Astrocyte (in vitro differentiated cells and primary cell): ENCODE measurements around the gene ARHGAP24. TPM values are rescaled to one million over a fixed set of nuclear protein-coding genes. Genes with fewer than 3 reads are reported as not detected.
A peak's percentile ranks its signal among the peaks of the same experiment; 100 is the strongest.

Experiments
- DNase-seq: peaks from one replicate; pipeline ENCODE4 v3.0.0-alpha.2; 2010; ENCODE audit warnings: low read depth
- FAIRE-seq: peaks from 2 replicates; lab custom pipeline; 2011; peaks lifted over from hg19 to GRCh38; lab: Jason Lieb, UNC
- H2AFZ ChIP-seq: 2 replicates; pipeline ENCODE4 v1.6.0; 2012; ENCODE audit warnings: low read depth, low read length, inconsistent platforms
- H3K27ac ChIP-seq: 2 replicates; pipeline ENCODE4 v1.5.1; 2011; ENCODE audit warnings: low read depth, low read length, inconsistent platforms
- H3K27me3 ChIP-seq: 2 replicates; pipeline ENCODE4 v1.6.0; 2011; ENCODE audit warnings: low read length, inconsistent platforms; ENCODE audit not compliant: insufficient read depth
- H3K36me3 ChIP-seq: 2 replicates; pipeline ENCODE4 v1.5.1; 2011; ENCODE audit warnings: low read length, inconsistent platforms; ENCODE audit not compliant: insufficient read depth
- H3K4me1 ChIP-seq: 2 replicates; pipeline ENCODE4 v1.5.1; 2011; ENCODE audit warnings: low read length, inconsistent platforms; ENCODE audit not compliant: insufficient read depth
- H3K4me2 ChIP-seq: 2 replicates; pipeline ENCODE4 v1.6.0; 2012; ENCODE audit warnings: low read length, inconsistent platforms
- H3K4me3 ChIP-seq: 2 replicates; pipeline ENCODE4 v1.5.1; 2011; ENCODE audit warnings: low read depth, mild to moderate bottlenecking, low read length, inconsistent platforms; ENCODE audit not compliant: insufficient read depth
- H3K79me2 ChIP-seq: 2 replicates; pipeline ENCODE4 v1.6.0; 2012; ENCODE audit warnings: mild to moderate bottlenecking, low read length, inconsistent platforms; ENCODE audit not compliant: insufficient read depth
- H3K9ac ChIP-seq: 2 replicates; pipeline ENCODE4 v1.6.0; 2012; ENCODE audit warnings: mild to moderate bottlenecking, low read length, inconsistent platforms
- H3K9me3 ChIP-seq: 2 replicates; pipeline ENCODE4 v1.5.1; 2012; ENCODE audit warnings: low read depth, mild to moderate bottlenecking, low read length, inconsistent platforms; ENCODE audit not compliant: insufficient read depth
- H4K20me1 ChIP-seq: 2 replicates; pipeline ENCODE4 v1.6.0; 2012; ENCODE audit warnings: low read length, inconsistent platforms; ENCODE audit not compliant: insufficient read depth
- H3K27ac Mint-ChIP-seq: one replicate; pipeline ENCODE4 v1.8.0; 2021; ENCODE audit warnings: mild to moderate bottlenecking, mixed read lengths; ENCODE audit not compliant: unreplicated experiment
- H3K27me3 Mint-ChIP-seq: one replicate; pipeline ENCODE4 v1.8.0; 2021; ENCODE audit warnings: low read depth, mixed read lengths; ENCODE audit not compliant: unreplicated experiment
- H3K36me3 Mint-ChIP-seq: one replicate; pipeline ENCODE4 v1.8.0; 2021; ENCODE audit warnings: low read depth, mixed read lengths; ENCODE audit not compliant: unreplicated experiment
- H3K4me1 Mint-ChIP-seq: one replicate; pipeline ENCODE4 v1.8.0; 2021; ENCODE audit warnings: low read depth, mixed read lengths; ENCODE audit not compliant: unreplicated experiment
- H3K4me3 Mint-ChIP-seq: one replicate; pipeline ENCODE4 v1.8.0; 2021; ENCODE audit warnings: mild to moderate bottlenecking, moderate library complexity, mixed read lengths; ENCODE audit not compliant: unreplicated experiment
- H3K9me3 Mint-ChIP-seq: one replicate; pipeline ENCODE4 v1.8.0; 2021; ENCODE audit warnings: mild to moderate bottlenecking, mixed read lengths; ENCODE audit not compliant: unreplicated experiment
- EZH2 ChIP-seq: IDR thresholded peaks from 2 replicates; pipeline ENCODE4 v1.6.1; 2012; ENCODE audit warnings: mild to moderate bottlenecking, low read length, inconsistent platforms; ENCODE audit not compliant: insufficient read depth
- total RNA-seq: library from RNA; stranded (reverse); gene quantifications from 2 replicates; pipeline ENCODE4 v1.2.1, GENCODE V29; 2021
- TF ChIP-seq, protein P1 (sequence below): IDR thresholded peaks from 2 replicates; pipeline ENCODE4 v1.5.1; 2011; ENCODE audit warnings: low read depth, mild to moderate bottlenecking, inconsistent platforms, low read length, moderate library complexity; ENCODE audit not compliant: insufficient read depth

The ARHGAP24 gene
- total RNA-seq, 1 donor from 2014 or later, result 2.1 TPM

DNA sequence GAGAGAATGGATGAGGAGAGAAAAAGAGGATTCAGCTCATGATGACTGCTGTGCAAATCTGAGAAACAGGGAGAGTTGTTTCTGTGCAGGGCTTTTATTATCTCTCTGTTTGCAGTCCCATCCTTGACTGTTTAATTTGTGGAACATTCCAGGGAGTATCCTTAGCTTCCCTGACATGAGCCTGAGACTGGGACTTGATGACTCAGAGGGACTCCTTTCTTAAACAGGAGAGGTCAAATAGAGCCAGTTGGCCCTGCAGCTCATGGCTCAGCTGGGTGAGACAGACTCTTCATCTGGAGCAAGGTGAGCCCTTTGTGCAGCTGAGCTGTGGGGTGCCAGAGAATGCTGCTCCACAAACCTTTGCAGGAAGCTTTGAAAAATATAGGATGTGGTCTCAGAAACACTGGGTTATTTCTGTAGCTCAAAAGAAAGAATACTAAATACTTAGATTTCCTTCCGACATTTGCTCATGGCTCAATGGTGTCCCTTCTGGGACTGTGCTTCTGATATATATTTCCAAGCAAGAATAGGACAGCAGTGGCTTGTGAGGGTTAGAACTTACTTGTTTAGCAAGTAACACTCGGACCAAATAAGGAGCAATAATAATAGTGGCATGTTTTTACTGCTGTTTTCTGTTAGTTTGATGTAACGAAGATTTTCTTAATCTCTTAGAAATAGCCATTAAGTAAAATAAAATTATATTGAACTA lies 14.5 kb downstream of the ARHGAP24 start:
- Mint-ChIP-seq H3K9me3 (no peaks in the 10 kb centered on the region), H3K27ac (no peak overlapping the region), H3K27me3 (no peaks in the 10 kb centered on the region), H3K4me3 (no peak overlapping the region), H3K4me1 (peaks cover 9% of the 10 kb centered on the region), H3K36me3 (no peaks in the 10 kb centered on the region)
- no peaks in the 10 kb centered on the region for H3K27me3 ChIP-seq
- no peak overlapping the region for H3K4me2 ChIP-seq
- H4K20me1 ChIP-seq, result no peaks in the 10 kb centered on the region
- H3K4me3 ChIP-seq, result no peak overlapping the region
- FAIRE-seq (peak; percentile 39), DNase-seq (peak; percentile 36)
- no peak overlapping the region for H2AFZ ChIP-seq
- H3K9me3 ChIP-seq, result no peaks in the 10 kb centered on the region
- H3K36me3 ChIP-seq, result no peaks in the 10 kb centered on the region
- H3K27ac ChIP-seq, result no peak overlapping the region
- H3K9ac ChIP-seq, result no peak overlapping the region
- H3K79me2 ChIP-seq, result no peaks in the 10 kb centered on the region
- no peaks in the 10 kb centered on the region for H3K4me1 ChIP-seq
- TF ChIP-seq EZH2, result no peak
- TF ChIP-seq, protein P1, sequence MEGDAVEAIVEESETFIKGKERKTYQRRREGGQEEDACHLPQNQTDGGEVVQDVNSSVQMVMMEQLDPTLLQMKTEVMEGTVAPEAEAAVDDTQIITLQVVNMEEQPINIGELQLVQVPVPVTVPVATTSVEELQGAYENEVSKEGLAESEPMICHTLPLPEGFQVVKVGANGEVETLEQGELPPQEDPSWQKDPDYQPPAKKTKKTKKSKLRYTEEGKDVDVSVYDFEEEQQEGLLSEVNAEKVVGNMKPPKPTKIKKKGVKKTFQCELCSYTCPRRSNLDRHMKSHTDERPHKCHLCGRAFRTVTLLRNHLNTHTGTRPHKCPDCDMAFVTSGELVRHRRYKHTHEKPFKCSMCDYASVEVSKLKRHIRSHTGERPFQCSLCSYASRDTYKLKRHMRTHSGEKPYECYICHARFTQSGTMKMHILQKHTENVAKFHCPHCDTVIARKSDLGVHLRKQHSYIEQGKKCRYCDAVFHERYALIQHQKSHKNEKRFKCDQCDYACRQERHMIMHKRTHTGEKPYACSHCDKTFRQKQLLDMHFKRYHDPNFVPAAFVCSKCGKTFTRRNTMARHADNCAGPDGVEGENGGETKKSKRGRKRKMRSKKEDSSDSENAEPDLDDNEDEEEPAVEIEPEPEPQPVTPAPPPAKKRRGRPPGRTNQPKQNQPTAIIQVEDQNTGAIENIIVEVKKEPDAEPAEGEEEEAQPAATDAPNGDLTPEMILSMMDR, result no peak

DNA sequence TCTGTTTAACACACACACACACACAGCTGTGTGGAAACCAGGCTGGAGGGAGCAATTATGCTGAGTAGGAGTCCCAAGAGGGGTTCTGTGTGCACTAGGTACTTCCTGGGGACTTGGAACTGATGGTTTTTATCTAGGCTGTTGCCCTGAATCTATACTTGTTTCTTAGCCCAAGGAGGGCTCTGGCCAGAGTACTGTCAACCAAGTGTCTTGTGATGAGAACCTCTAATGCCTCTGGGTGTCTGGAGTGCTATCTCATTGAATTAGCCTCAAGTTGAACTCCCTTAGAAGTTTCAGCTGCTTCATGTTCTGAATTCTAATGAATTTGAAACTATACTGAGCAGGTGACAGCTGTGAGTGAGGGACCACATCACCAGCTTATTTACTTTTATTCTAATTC lies 16.6 kb downstream of the ARHGAP24 start:
- Histone ChIP-seq H3K36me3 (no peaks in the 10 kb centered on the region), H3K79me2 (no peaks in the 10 kb centered on the region), H3K4me1 (peaks cover 7% of the 10 kb centered on the region), H3K9ac (no peak overlapping the region), H2AFZ (no peak overlapping the region), H4K20me1 (no peaks in the 10 kb centered on the region), H3K4me3 (no peak overlapping the region), H3K27me3 (no peaks in the 10 kb centered on the region), H3K9me3 (no peaks in the 10 kb centered on the region), H3K27ac (no peak overlapping the region), H3K4me2 (no peak overlapping the region)
- Mint-ChIP-seq H3K27ac (no peak overlapping the region), H3K4me1 (peaks cover 12% of the 10 kb centered on the region), H3K9me3 (no peaks in the 10 kb centered on the region), H3K4me3 (no peak overlapping the region), H3K36me3 (no peaks in the 10 kb centered on the region), H3K27me3 (no peaks in the 10 kb centered on the region)
- no peak for TF ChIP-seq EZH2
- TF ChIP-seq, protein P1, result no peak
- DNase-seq (no peak), FAIRE-seq (no peak)

DNA sequence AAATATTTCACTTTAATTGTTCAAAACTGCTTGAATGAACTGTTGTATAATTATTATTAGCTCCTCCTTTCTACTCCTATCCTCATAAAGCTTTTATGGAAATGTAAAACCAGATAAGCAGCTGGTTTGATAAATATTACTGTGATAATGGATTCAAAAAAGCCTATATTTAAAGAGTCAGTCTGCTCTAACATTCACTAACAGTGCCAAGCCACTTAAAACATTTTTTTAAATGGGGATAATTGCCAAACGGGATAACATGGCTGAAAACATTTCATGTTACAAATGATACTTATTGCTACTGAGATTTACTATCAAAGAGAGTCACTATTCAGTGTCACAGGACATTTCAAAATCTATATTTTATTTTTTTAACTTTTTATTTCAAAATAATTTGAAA lies 17.4 kb downstream of the ARHGAP24 start:
- no peak for DNase-seq
- Histone ChIP-seq H3K4me3 (no peak overlapping the region), H4K20me1 (no peaks in the 10 kb centered on the region), H3K9me3 (no peaks in the 10 kb centered on the region), H3K4me1 (peaks cover 10% of the 10 kb centered on the region), H3K36me3 (no peaks in the 10 kb centered on the region), H3K79me2 (no peaks in the 10 kb centered on the region), H3K27ac (no peak overlapping the region), H3K27me3 (no peaks in the 10 kb centered on the region), H3K9ac (no peak overlapping the region), H3K4me2 (no peak overlapping the region), H2AFZ (no peak overlapping the region)
- Mint-ChIP-seq H3K27me3 (no peaks in the 10 kb centered on the region), H3K36me3 (no peaks in the 10 kb centered on the region), H3K4me3 (no peak overlapping the region), H3K4me1 (peaks cover 9% of the 10 kb centered on the region), H3K9me3 (no peaks in the 10 kb centered on the region), H3K27ac (no peak overlapping the region)
- TF ChIP-seq, protein P1, result no peak
- TF ChIP-seq EZH2, result no peak
- FAIRE-seq, result no peak
